ENCODE data around the gene TTC7B.

DNA sequence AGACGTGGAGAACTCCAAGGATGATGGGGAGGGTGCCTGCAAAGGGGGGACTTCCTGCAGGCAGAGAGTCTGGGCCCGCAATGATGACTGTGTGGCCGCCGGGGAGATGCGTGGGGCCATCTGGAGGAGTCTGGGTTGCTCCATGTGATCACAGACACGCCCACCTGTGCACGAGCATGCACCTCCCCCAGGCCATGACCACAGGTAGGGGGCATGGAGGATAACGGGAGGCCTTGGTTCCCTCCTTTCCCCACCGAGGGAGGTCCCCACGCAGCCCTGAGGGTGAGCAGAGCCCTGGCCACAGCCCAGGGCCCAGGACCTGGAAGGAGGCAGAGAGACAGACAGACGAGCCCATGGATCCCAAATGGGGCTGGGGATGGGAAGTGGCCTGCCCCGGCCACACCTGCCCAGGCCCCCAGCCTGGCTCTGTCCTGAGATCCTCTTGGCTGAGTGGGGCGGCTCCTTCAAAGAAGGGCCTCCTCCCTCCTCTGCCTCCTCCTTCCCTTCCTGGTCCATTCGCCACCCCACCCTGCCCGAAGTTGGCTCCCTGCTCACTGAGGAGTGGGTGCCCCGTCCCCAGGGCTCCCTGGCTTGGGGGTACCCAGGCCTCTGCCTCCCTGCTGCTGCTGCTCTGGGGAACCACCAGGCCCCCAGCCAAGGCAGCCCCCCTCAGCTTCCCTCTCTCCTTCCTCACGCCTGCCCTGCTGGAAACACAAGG lies 281.2 kb downstream of the TTC7B start:
- TF ChIP-seq, protein P1, sequence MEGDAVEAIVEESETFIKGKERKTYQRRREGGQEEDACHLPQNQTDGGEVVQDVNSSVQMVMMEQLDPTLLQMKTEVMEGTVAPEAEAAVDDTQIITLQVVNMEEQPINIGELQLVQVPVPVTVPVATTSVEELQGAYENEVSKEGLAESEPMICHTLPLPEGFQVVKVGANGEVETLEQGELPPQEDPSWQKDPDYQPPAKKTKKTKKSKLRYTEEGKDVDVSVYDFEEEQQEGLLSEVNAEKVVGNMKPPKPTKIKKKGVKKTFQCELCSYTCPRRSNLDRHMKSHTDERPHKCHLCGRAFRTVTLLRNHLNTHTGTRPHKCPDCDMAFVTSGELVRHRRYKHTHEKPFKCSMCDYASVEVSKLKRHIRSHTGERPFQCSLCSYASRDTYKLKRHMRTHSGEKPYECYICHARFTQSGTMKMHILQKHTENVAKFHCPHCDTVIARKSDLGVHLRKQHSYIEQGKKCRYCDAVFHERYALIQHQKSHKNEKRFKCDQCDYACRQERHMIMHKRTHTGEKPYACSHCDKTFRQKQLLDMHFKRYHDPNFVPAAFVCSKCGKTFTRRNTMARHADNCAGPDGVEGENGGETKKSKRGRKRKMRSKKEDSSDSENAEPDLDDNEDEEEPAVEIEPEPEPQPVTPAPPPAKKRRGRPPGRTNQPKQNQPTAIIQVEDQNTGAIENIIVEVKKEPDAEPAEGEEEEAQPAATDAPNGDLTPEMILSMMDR (IDR thresholded peaks at IDR 0.05; ENCODE audit: control extremely low read depth in 1 of 3, insufficient read depth in 1 of 3, low read depth in 1 of 3, low read length in 3 of 3) = no peak
- no peak for TF ChIP-seq SUZ12 (IDR thresholded peaks at IDR 0.05; ENCODE audit: low read length)
- no peak for TF ChIP-seq POLR2A (IDR thresholded peaks at IDR 0.05; ENCODE audit: control extremely low read depth in 1 of 2, low read depth in 2 of 2, low read length in 2 of 2)
- TF ChIP-seq RAD21 (IDR thresholded peaks at IDR 0.05 in 1 of 2, conservative IDR thresholded peaks at IDR 0.05 in 1 of 2; ENCODE audit: low read depth in 2 of 2, low read length in 2 of 2) = no peak
- TF ChIP-seq TAF1 (IDR thresholded peaks at IDR 0.05; ENCODE audit: low read depth, low read length) = no peak
- TF ChIP-seq CBX8 (IDR thresholded peaks at IDR 0.05; ENCODE audit: borderline replicate concordance, low read depth, low read length) = no peak
- no peak for TF ChIP-seq CBX5 (IDR thresholded peaks at IDR 0.05; ENCODE audit: low read depth, low read length)
- TF ChIP-seq ZNF274 (IDR thresholded peaks at IDR 0.05; ENCODE audit: borderline replicate concordance, extremely low read depth, low read length) = no peak
